RPMI7951 (cell line): ENCODE results near the gene GAL3ST1. TPM values are rescaled to one million over a fixed set of nuclear protein-coding genes. Genes with fewer than 3 reads are reported as not detected.
"Not testable (repeated sequence)": the region's sequence is repeated elsewhere in the genome, so short reads cannot be mapped to it uniquely, and the experiment has no call there.

Experiments used
- DNase-seq: peaks from one replicate; pipeline ENCODE4 v3.0.0-alpha.2; 2012; ENCODE audit warnings: low read depth
- total RNA-seq: library from RNA; depleted of rRNA; stranded (reverse); fragments of >200 nt; shearing (Covaris generic); gene quantifications from 2 replicates; pipeline ENCODE4 v1.2.3, GENCODE V29; 2014

The GAL3ST1 gene
- total RNA-seq, 1 experiment from 2014 or later, result not detected

- DNase-seq, result no peak
Measured at GRCh38 chr22:30596886-30597285, 22.4 kb upstream of the GAL3ST1 start.

- no peak for DNase-seq
Measured at GRCh38 chr22:30596199-30596598, 21.7 kb upstream of the GAL3ST1 start.

- not testable (repeated sequence) for DNase-seq
Measured at GRCh38 chr22:30592360-30592713, 17.9 kb upstream of the GAL3ST1 start.

- peak; percentile 98 for DNase-seq
Measured at GRCh38 chr22:30591588-30592359, 17.3 kb upstream of the GAL3ST1 start, which contains the start of gene PES1. Gene PES1, minus strand, starts transcription at chr22:30591910. Its CDS starts 77 bp downstream, at chr22:30591833.

- peak; percentile 14 for DNase-seq
Measured at GRCh38 chr22:30591191-30591587, 16.7 kb upstream of the GAL3ST1 start.

GRCh38 chr22:30586414-30586813, 11.9 kb upstream of the GAL3ST1 start:
- DNase-seq, result no peak

GRCh38 chr22:30584441-30584840, 10.0 kb upstream of the GAL3ST1 start:
- DNase-seq, result no peak

GRCh38 chr22:30582788-30583545, 8.5 kb upstream of the GAL3ST1 start:
- no peak for DNase-seq

- DNase-seq, result no peak
Measured at GRCh38 chr22:30582051-30582450, 7.6 kb upstream of the GAL3ST1 start.

- no peak for DNase-seq
Measured at GRCh38 chr22:30580896-30581295, 6.4 kb upstream of the GAL3ST1 start.

GRCh38 chr22:30578481-30578880, 4.0 kb upstream of the GAL3ST1 start:
- no peak for DNase-seq

- no peak for DNase-seq
Measured at GRCh38 chr22:30575859-30576258, 1.4 kb upstream of the GAL3ST1 start.

- peak; percentile 15 for DNase-seq
Measured at GRCh38 chr22:30574997-30575671, 669 bp upstream of the GAL3ST1 start.

- no peak for DNase-seq
Measured at GRCh38 chr22:30573594-30574094, 821 bp downstream of the GAL3ST1 start.

- DNase-seq, result no peak
Measured at GRCh38 chr22:30572840-30573593, 1.4 kb downstream of the GAL3ST1 start.

- no peak for DNase-seq
Measured at GRCh38 chr22:30572210-30572609, 2.3 kb downstream of the GAL3ST1 start.

GRCh38 chr22:30569674-30570202, 4.7 kb downstream of the GAL3ST1 start:
- no peak for DNase-seq

GRCh38 chr22:30568137-30568805, 6.2 kb downstream of the GAL3ST1 start:
- no peak for DNase-seq

- not testable (repeated sequence) for DNase-seq
Measured at GRCh38 chr22:30567277-30567676, 7.2 kb downstream of the GAL3ST1 start.

GRCh38 chr22:30566125-30566524, 8.3 kb downstream of the GAL3ST1 start:
- DNase-seq, result no peak

- peak; percentile 8 for DNase-seq
Measured at GRCh38 chr22:30565341-30565740, 9.1 kb downstream of the GAL3ST1 start.
